HepG2 (cell line): Measurements from ENCODE around the gene POLR1H. TPM values are rescaled to one million over a fixed set of nuclear protein-coding genes. Genes with fewer than 3 reads are reported as not detected.

ENCODE experiments used
- ATAC-seq: fragments of 200-7000 bp; cut with Tn5 transposase; 3 replicates; pipeline ENCODE4 v1.9.1; 2020; ENCODE audit warnings: mild to moderate bottlenecking, moderate library complexity
- BruUV-seq: library from RNA; stranded (reverse); fragments of 400-500 nt; replicated peaks from 2 replicates; lab custom pipeline; 2021; lab: Mats Ljungman, UMichigan
- CTCF ChIA-PET: fragments of 300-600 bp; formaldehyde crosslinking; extraction: SDS; loops from one replicate; lab custom pipeline; 2021; ENCODE audit warnings: low total read pairs, inconsistent platforms, low intra/inter-chr PET ratio; lab: Yijun Ruan, JAX
- POLR2A ChIA-PET: fragments of 350-600 bp; sonication (Branson Sonifier 250); formaldehyde crosslinking; loops from one replicate; lab custom pipeline; 2020; ENCODE audit warnings: antibody characterized with exemption, inconsistent platforms; lab: Yijun Ruan, JAX
- DNase-seq: peaks from one replicate; pipeline ENCODE4 v3.0.0-alpha.2; 2015; ENCODE audit warnings: low spot score
- FAIRE-seq: peaks from 3 replicates; lab custom pipeline; 2011; peaks lifted over from hg19 to GRCh38; lab: Jason Lieb, UNC
- H2AFZ ChIP-seq: one replicate; pipeline ENCODE4 v1.6.1; 2011; ENCODE audit warnings: low read length, inconsistent platforms
- H3K27ac ChIP-seq: fragments of 300-600 bp; 3 replicates; pipeline ENCODE4 v1.8.0; 2011; ENCODE audit warnings: mixed run types, mild to moderate bottlenecking, mixed read lengths, low read length, inconsistent platforms; ENCODE audit not compliant: insufficient read depth; ENCODE audit errors: extremely low read length
- H3K27me3 ChIP-seq, 2 experiments: fragments of 200-600 bp in 1 of 2; 2 replicates in 1 of 2; 3 replicates in 1 of 2; pipeline versions ENCODE4 v1.6.0 to v1.8.0; 2011; ENCODE audit warnings: low read length in 2 of 2, mild to moderate bottlenecking in 2 of 2, moderate library complexity in 2 of 2, inconsistent platforms in 1 of 2; ENCODE audit not compliant: insufficient read depth in 2 of 2, control insufficient read depth in 1 of 2
- H3K36me3 ChIP-seq, 2 experiments: fragments of 200-600 bp in 1 of 2; replicated peaks in 1 of 2; 2 replicates in 1 of 2; 3 replicates in 1 of 2; pipeline versions ENCODE4 v1.5.1 to v1.8.0; 2011; ENCODE audit warnings: low read length in 2 of 2, inconsistent platforms in 1 of 2; ENCODE audit not compliant: insufficient read depth in 2 of 2, control insufficient read depth in 1 of 2
- H3K4me1 ChIP-seq: 2 replicates; pipeline ENCODE4 v1.5.1; 2012; ENCODE audit warnings: low read length, inconsistent platforms; ENCODE audit not compliant: insufficient read depth
- H3K4me2 ChIP-seq: 2 replicates; pipeline ENCODE4 v1.6.0; 2011; ENCODE audit warnings: low read depth, low read length, inconsistent platforms
- H3K4me3 ChIP-seq, 3 experiments: fragments of 200-600 bp in 1 of 3; sonication (generic), shearing (Covaris generic) in 1 of 3; replicated peaks in 1 of 3; 2 replicates each; pipeline ENCODE4 v1.5.1; 2011 to 2016; ENCODE audit warnings: low read length in 3 of 3, inconsistent platforms in 2 of 3, low read depth in 2 of 3, mild to moderate bottlenecking in 2 of 3, control low read depth in 1 of 3, mixed read lengths in 1 of 3; ENCODE audit not compliant: insufficient read depth in 1 of 3
- H3K79me2 ChIP-seq: one replicate; pipeline ENCODE4 v1.6.1; 2011; ENCODE audit warnings: low read length, inconsistent platforms; ENCODE audit not compliant: insufficient read depth
- H3K9ac ChIP-seq: 2 replicates; pipeline ENCODE4 v1.6.0; 2011; ENCODE audit warnings: mild to moderate bottlenecking, low read depth, low read length, inconsistent platforms; ENCODE audit not compliant: insufficient read depth
- H3K9me3 ChIP-seq: 2 replicates; pipeline ENCODE4 v1.5.1; 2012; ENCODE audit warnings: mild to moderate bottlenecking, low read length
- H4K20me1 ChIP-seq: 2 replicates; pipeline ENCODE4 v1.6.0; 2011; ENCODE audit warnings: inconsistent platforms, mild to moderate bottlenecking, low read length, moderate library complexity; ENCODE audit not compliant: insufficient read depth
- AGO2 ChIP-seq: fragments of 200-400 bp; formaldehyde crosslinking; optimal IDR thresholded peaks from 2 replicates; pipeline ENCODE3; 2017; ENCODE audit warnings: mild to moderate bottlenecking, low read depth, low read length, moderate library complexity
- HMG20A ChIP-seq: IDR thresholded peaks from 2 replicates; pipeline ENCODE4 v1.6.1; 2016; ENCODE audit warnings: borderline replicate concordance
- JDP2 ChIP-seq: sonication (generic); formaldehyde crosslinking; IDR thresholded peaks from 2 replicates; pipeline ENCODE4 v1.8.1; 2022; ENCODE audit warnings: missing genetic modification reagents, borderline replicate concordance
- NCOA5 ChIP-seq: sonication (generic); formaldehyde crosslinking; IDR thresholded peaks from 2 replicates; pipeline ENCODE4 v1.4.0; 2020; ENCODE audit warnings: missing genetic modification reagents
- NONO ChIP-seq, 2 experiments: fragments of 450-650 bp in 1 of 2; sonication (generic) in 1 of 2; formaldehyde crosslinking in 1 of 2; IDR thresholded peaks in 1 of 2; conservative IDR thresholded peaks in 1 of 2; 2 replicates each; pipeline versions ENCODE4 v1.6.1 to v1.8.0; 2017 to 2022; ENCODE audit warnings: mild to moderate bottlenecking in 1 of 2, missing genetic modification reagents in 1 of 2, moderate library complexity in 1 of 2
- STAG1 ChIP-seq: sonication (generic); formaldehyde crosslinking; IDR thresholded peaks from 2 replicates; pipeline ENCODE4 v1.4.0; 2020; ENCODE audit warnings: missing genetic modification reagents
- YY1 ChIP-seq: IDR thresholded peaks from 2 replicates; pipeline ENCODE4 v1.6.1; 2011; ENCODE audit warnings: low read length, low read depth, moderate library complexity, mild to moderate bottlenecking; ENCODE audit not compliant: insufficient read depth, insufficient replicate concordance
- ZC3H4 ChIP-seq: sonication (generic); formaldehyde crosslinking; IDR thresholded peaks from 2 replicates; pipeline ENCODE4 v1.4.0; 2020; ENCODE audit warnings: missing genetic modification reagents, borderline replicate concordance
- ZNF142 ChIP-seq: sonication (generic); formaldehyde crosslinking; IDR thresholded peaks from 2 replicates; pipeline ENCODE4 v1.4.0; 2020; ENCODE audit warnings: missing genetic modification reagents
- ZNF672 ChIP-seq: sonication (generic); formaldehyde crosslinking; IDR thresholded peaks from 2 replicates; pipeline ENCODE4 v1.8.1; 2022; ENCODE audit warnings: missing genetic modification reagents
- ZNF816 ChIP-seq: sonication (generic); formaldehyde crosslinking; IDR thresholded peaks from 2 replicates; pipeline ENCODE4 v1.8.0; 2022; ENCODE audit warnings: missing genetic modification reagents, mild to moderate bottlenecking, borderline replicate concordance
- WGBS: methylation state at CpG from one replicate; pipeline ENCODE4 v1.1.6; 2017; ENCODE audit warnings: low lambda C conversion rate; 5-methylcytosine and 5-hydroxymethylcytosine counted together
- in situ Hi-C: cut with HindIII; loops from 2 replicates; pipeline ENCODE4 v1.10.0; 2017; ENCODE audit warnings: low pct_unique_long_range_greater_than_20kb; ENCODE audit not compliant: extremely low pct_ligation_motif_present
- intact Hi-C: fragments of 100-400 bp; cut with micrococcal nuclease; formaldehyde crosslinking; loops from one replicate; pipeline ENCODE4 v1.10.0; 2022; ENCODE audit not compliant: unreplicated experiment
- polyA plus RNA-seq, 8 experiments: library from polyadenylated mRNA; depleted of rRNA in 3 of 8; stranded (reverse) in 7 of 8; unstranded in 1 of 8; fragments of >200 nt; fragmentation: Illumina TruSeq in 4 of 8; extraction: Trizol in 4 of 8; gene quantifications; 2 replicates each; pipeline versions ENCODE4 v1.2.1 to v1.2.3, GENCODE V29; 2011 to 2016; ENCODE audit warnings: low read depth in 4 of 8, missing spikeins in 1 of 8, mixed read lengths in 1 of 8; ENCODE audit not compliant: insufficient read depth in 1 of 8
- total RNA-seq, 5 experiments: library from RNA; depleted of rRNA; stranded (reverse); fragments of >200 nt; fragmentation: Illumina TruSeq; extraction: Trizol; gene quantifications; 2 replicates each; pipeline ENCODE4 v1.2.3, GENCODE V29; 2016; ENCODE audit warnings: low read depth in 1 of 5
- TF ChIP-seq, protein P1 (sequence below): sonication (generic); formaldehyde crosslinking; IDR thresholded peaks from 2 replicates; pipeline ENCODE4 v1.4.0; 2020; ENCODE audit warnings: missing genetic modification reagents, mild to moderate bottlenecking, borderline replicate concordance
- TF ChIP-seq, protein P2 (sequence below): sonication (generic); formaldehyde crosslinking; IDR thresholded peaks from 2 replicates; pipeline ENCODE4 v1.8.0; 2023; ENCODE audit warnings: mild to moderate bottlenecking, missing genetic modification reagents

The POLR1H gene
- total and polyA plus RNA-seq, 2 of the 13 experiments (the other 11 are each of a cell fraction or from before 2014, with no cell fraction given): 61.4 to 79.8 TPM

- no peak for ATAC-seq
- Histone ChIP-seq H3K9ac (peak overlapping the region; percentile 90; the same call in 1 of the 2 replicates), H3K4me2 (peak overlapping the region; percentile 99), H2AFZ (no peak overlapping the region), H3K79me2 (peaks cover 40% of the 10 kb centered on the region), H4K20me1 (no peaks in the 10 kb centered on the region), H3K36me3 (no peaks in the 10 kb centered on the region; a peak in 1 of 5 replicates), H3K9me3 (no peaks in the 10 kb centered on the region), H3K27me3 (peaks cover 0 to 4% of the 10 kb centered on the region in 2 experiments; a peak in 1 of 5 replicates), H3K27ac (no peak overlapping the region), H3K4me3 (peak overlapping the region; percentile 89 to 99 (median 93)), H3K4me1 (peaks cover 36% of the 10 kb centered on the region)
- ChIA-PET CTCF (no interaction called here), POLR2A (interaction anchor here (0.6 to 2.8 kb wide), 7 partner anchors 9 to 151 kb away, joined by 3 to 35 read pairs (median 8); partner anchors contain the start of gene TRIM26)
- BruUV-seq: no TSS peak
- WGBS: 90% methylated on average over 7 of the region's 7 CpGs
- intact Hi-C loops: no loop called here
- no peak for FAIRE-seq
- no peak for DNase-seq
- in situ Hi-C loops: no loop called here
- TF ChIP-seq YY1 (no peak), STAG1 (CRISPR knock-in tag) (no peak), NONO (IDR thresholded peaks at IDR 0.05) (no peak), NONO (CRISPR knock-in tag; conservative IDR thresholded peaks at IDR 0.05) (no peak), ZC3H4 (no peak), ZNF816 (CRISPR knock-in tag) (no peak), HMG20A (CRISPR knock-in tag) (no peak), JDP2 (no peak), ZNF672 (CRISPR knock-in tag) (no peak), AGO2 (no peak), NCOA5 (CRISPR knock-in tag) (no peak), ZNF142 (no peak)
- TF ChIP-seq, protein P1, sequence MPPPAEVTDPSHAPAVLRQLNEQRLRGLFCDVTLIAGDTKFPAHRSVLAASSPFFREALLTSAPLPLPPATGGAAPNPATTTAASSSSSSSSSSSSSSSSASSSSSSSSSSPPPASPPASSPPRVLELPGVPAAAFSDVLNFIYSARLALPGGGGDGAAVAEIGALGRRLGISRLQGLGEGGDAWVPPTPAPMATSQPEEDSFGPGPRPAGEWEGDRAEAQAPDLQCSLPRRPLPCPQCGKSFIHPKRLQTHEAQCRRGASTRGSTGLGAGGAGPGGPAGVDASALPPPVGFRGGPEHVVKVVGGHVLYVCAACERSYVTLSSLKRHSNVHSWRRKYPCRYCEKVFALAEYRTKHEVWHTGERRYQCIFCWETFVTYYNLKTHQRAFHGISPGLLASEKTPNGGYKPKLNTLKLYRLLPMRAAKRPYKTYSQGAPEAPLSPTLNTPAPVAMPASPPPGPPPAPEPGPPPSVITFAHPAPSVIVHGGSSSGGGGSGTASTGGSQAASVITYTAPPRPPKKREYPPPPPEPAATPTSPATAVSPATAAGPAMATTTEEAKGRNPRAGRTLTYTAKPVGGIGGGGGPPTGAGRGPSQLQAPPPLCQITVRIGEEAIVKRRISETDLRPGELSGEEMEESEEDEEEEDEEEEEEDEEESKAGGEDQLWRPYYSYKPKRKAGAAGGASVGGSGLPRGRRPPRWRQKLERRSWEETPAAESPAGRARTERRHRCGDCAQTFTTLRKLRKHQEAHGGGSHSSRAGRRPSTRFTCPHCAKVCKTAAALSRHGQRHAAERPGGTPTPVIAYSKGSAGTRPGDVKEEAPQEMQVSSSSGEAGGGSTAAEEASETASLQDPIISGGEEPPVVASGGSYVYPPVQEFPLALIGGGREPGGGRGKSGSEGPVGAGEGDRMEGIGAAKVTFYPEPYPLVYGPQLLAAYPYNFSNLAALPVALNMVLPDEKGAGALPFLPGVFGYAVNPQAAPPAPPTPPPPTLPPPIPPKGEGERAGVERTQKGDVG (CRISPR knock-in tag): no peak
- TF ChIP-seq, protein P2, sequence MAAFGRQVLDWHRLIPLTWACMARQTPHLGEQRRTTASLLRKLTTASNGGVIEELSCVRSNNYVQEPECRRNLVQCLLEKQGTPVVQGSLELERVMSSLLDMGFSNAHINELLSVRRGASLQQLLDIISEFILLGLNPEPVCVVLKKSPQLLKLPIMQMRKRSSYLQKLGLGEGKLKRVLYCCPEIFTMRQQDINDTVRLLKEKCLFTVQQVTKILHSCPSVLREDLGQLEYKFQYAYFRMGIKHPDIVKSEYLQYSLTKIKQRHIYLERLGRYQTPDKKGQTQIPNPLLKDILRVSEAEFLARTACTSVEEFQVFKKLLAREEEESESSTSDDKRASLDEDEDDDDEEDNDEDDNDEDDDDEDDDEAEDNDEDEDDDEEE (CRISPR knock-in tag): no peak
Measured at GRCh38 chr6:30062471-30063178, 1.6 kb downstream of the POLR1H start.
